Esophagus squamous epithelium (tissue), 5 donors: Measurements from ENCODE around the gene CFAP299. TPM values are rescaled to one million over a fixed set of nuclear protein-coding genes. Genes with fewer than 3 reads are reported as not detected.

Source experiments
- DNase-seq: peaks from one replicate; lab custom pipeline; 2025; lab: John Stamatoyannopoulos, UW
- H3K27ac ChIP-seq, 4 donors: fragments of 200-600 bp; sonication (generic); one replicate each; pipeline ENCODE4 v1.5.1; 2016 to 2019; ENCODE audit warnings: mild to moderate bottlenecking in 1 of 4
- H3K27me3 ChIP-seq, 4 donors: fragments of 200-600 bp; sonication (generic); 1 replicate in 3 of 4; 2 replicates in 1 of 4; pipeline versions ENCODE4 v1.5.1 to v1.6.0; 2017 to 2021; ENCODE audit warnings: antibody characterized with exemption in 1 of 4
- H3K36me3 ChIP-seq, 3 donors: fragments of 200-600 bp; sonication (generic); one replicate each; pipeline ENCODE4 v1.5.1; 2016 to 2019
- H3K4me1 ChIP-seq, 3 donors: fragments of 200-600 bp; sonication (generic); one replicate each; pipeline ENCODE4 v1.5.1; 2017 to 2019
- H3K4me3 ChIP-seq, 4 donors: fragments of 200-600 bp; sonication (generic); 1 replicate in 3 of 4; 2 replicates in 1 of 4; pipeline ENCODE4 v1.5.1; 2016 to 2019; ENCODE audit warnings: mild to moderate bottlenecking in 2 of 4, moderate library complexity in 1 of 4
- H3K9me3 ChIP-seq, 3 donors: fragments of 200-600 bp; sonication (generic); one replicate each; pipeline ENCODE4 v1.5.1; 2016 to 2019
- CTCF ChIP-seq, 6 experiments: fragments of 450-650 bp in 4 of 6; fragments of 200-600 bp in 2 of 6; sonication (generic) in 2 of 6; IDR thresholded peaks; one replicate each; pipeline ENCODE4 v1.5.1; 2016 to 2019; ENCODE audit warnings: antibody characterized with exemption in 6 of 6, mild to moderate bottlenecking in 4 of 6, moderate library complexity in 4 of 6
- POLR2A ChIP-seq, 4 donors: fragments of 450-650 bp; IDR thresholded peaks; one replicate each; pipeline ENCODE4 v1.6.1; 2017; ENCODE audit warnings: antibody characterized with exemption in 4 of 4, mild to moderate bottlenecking in 4 of 4, moderate library complexity in 3 of 4
- WGBS, 2 donors: methylation state at CpG; one replicate each; pipeline ENCODE4 v1.1.5; 2018; 5-methylcytosine and 5-hydroxymethylcytosine counted together
- intact Hi-C: fragments of 100-400 bp; cut with DNase I; formaldehyde crosslinking; loops from one replicate; pipeline ENCODE4 v1.15.0; 2022
- total RNA-seq, 4 donors: library from RNA; depleted of rRNA; stranded (reverse); fragments of >200 nt; gene quantifications; one replicate each; pipeline ENCODE4 v1.1.0, GENCODE V29; 2016
- donor health status: DM: yes; HTN: yes; CAD: no.

CFAP299 gene
- total RNA-seq, 4 donors from 2014 or later: not detected

GRCh38 chr4:80526697-80527096 is 191.2 kb downstream of the CFAP299 start:
- Histone ChIP-seq H3K27me3 (no peaks in the 10 kb centered on the region), H3K4me1 (no peaks in the 10 kb centered on the region), H3K9me3 (no peaks in the 10 kb centered on the region), H3K36me3 (no peaks in the 10 kb centered on the region), H3K27ac (no peak overlapping the region), H3K4me3 (no peak overlapping the region)
- TF ChIP-seq CTCF (IDR thresholded peaks at IDR 0.05) (no peak), POLR2A (IDR thresholded peaks at IDR 0.05) (no peak)
- intact Hi-C loops: no loop called here
- 84 to 86% methylated on average over 2 of the region's 2 CpGs for WGBS, 2 donors
- no peak for DNase-seq

- no peak overlapping the region for H3K4me3 ChIP-seq
- no peak overlapping the region for H3K27ac ChIP-seq
- no peaks in the 10 kb centered on the region for H3K36me3 ChIP-seq
- H3K27me3 ChIP-seq: no peaks in the 10 kb centered on the region
- H3K4me1 ChIP-seq: no peaks in the 10 kb centered on the region
- DNase-seq: no peak
- TF ChIP-seq POLR2A (IDR thresholded peaks at IDR 0.05): no peak
- TF ChIP-seq CTCF (IDR thresholded peaks at IDR 0.05): no peak
- intact Hi-C loops: no loop called here
- H3K9me3 ChIP-seq: no peaks in the 10 kb centered on the region
Measured at GRCh38 chr4:80529026-80529425, 193.5 kb downstream of the CFAP299 start.

- intact Hi-C loops: no loop called here
- Histone ChIP-seq H3K9me3 (no peaks in the 10 kb centered on the region), H3K4me3 (no peak overlapping the region), H3K4me1 (no peaks in the 10 kb centered on the region), H3K27ac (no peak overlapping the region), H3K27me3 (no peaks in the 10 kb centered on the region), H3K36me3 (no peaks in the 10 kb centered on the region)
- no peak for DNase-seq
- TF ChIP-seq CTCF (IDR thresholded peaks at IDR 0.05): no peak
- no peak for TF ChIP-seq POLR2A (IDR thresholded peaks at IDR 0.05)
- WGBS, 2 donors: 35 to 37% methylated on average over 2 of the region's 2 CpGs
Measured at GRCh38 chr4:80532674-80533333, 197.3 kb downstream of the CFAP299 start.

- Histone ChIP-seq H3K4me3 (no peak overlapping the region), H3K27ac (no peak overlapping the region), H3K4me1 (no peaks in the 10 kb centered on the region), H3K27me3 (no peaks in the 10 kb centered on the region), H3K9me3 (no peaks in the 10 kb centered on the region), H3K36me3 (no peaks in the 10 kb centered on the region)
- 5 to 28% methylated on average over 1 of the region's 1 CpG for WGBS, 2 donors
- DNase-seq: no peak
- intact Hi-C loops: no loop called here
- no peak for TF ChIP-seq CTCF (IDR thresholded peaks at IDR 0.05)
- TF ChIP-seq POLR2A (IDR thresholded peaks at IDR 0.05): no peak
Measured at GRCh38 chr4:80535551-80535950, 200.0 kb downstream of the CFAP299 start.

GRCh38 chr4:80538276-80538926 is 202.9 kb downstream of the CFAP299 start:
- WGBS, 2 donors: 51 to 84% methylated on average over 4 of the region's 4 CpGs
- DNase-seq: no peak
- Histone ChIP-seq H3K27ac (no peak overlapping the region), H3K9me3 (no peaks in the 10 kb centered on the region), H3K4me3 (no peak overlapping the region), H3K4me1 (no peaks in the 10 kb centered on the region), H3K36me3 (no peaks in the 10 kb centered on the region), H3K27me3 (no peaks in the 10 kb centered on the region)
- TF ChIP-seq POLR2A (IDR thresholded peaks at IDR 0.05) (no peak), CTCF (IDR thresholded peaks at IDR 0.05) (no peak)
- intact Hi-C loops: no loop called here
